ENCODE data around the gene RBP3. TPM values are rescaled to one million over a fixed set of nuclear protein-coding genes. Genes with fewer than 3 reads are reported as not detected.

RBP3 gene
- total RNA-seq, 1 experiment from 2014 or later: not detected

Other genes starting within 250 kb of the RBP3 start
- not detected in 2 replicates for gene GDF10, start 48.2 kb upstream of the RBP3 start, total RNA-seq (2014; rRNA removed; shearing (Covaris generic))
- not detected in 2 replicates for gene GDF2, start 25.9 kb upstream of the RBP3 start, total RNA-seq (2014; rRNA removed; shearing (Covaris generic))
- gene ZNF488, start 35.9 kb downstream of the RBP3 start, total RNA-seq (2014; rRNA removed; shearing (Covaris generic)): 3.0 and 4.5 TPM in 2 replicates
- 0.15 TPM in 1 of 2 replicates, not detected in the other for gene ANXA8, start 135.8 kb downstream of the RBP3 start, total RNA-seq (2014; rRNA removed; shearing (Covaris generic))
- not detected in 2 replicates for gene FAM25G, start 143.3 kb downstream of the RBP3 start, total RNA-seq (2014; rRNA removed; shearing (Covaris generic))
- 3.3 and 5.3 TPM in 2 replicates for gene AGAP9, start 175.3 kb downstream of the RBP3 start, total RNA-seq (2014; rRNA removed; shearing (Covaris generic))

Measured in H7 (cell line).